ENCODE measurements around the gene HMGCR. TPM values are rescaled to one million over a fixed set of nuclear protein-coding genes. Genes with fewer than 3 reads are reported as not detected.
"Not testable (repeated sequence)": the region's sequence is repeated elsewhere in the genome, so short reads cannot be mapped to it uniquely, and the experiment has no call there.

The HMGCR gene
- total RNA-seq, 1 donor from 2014 or later: 10.2 TPM

GRCh38 chr5:75325242-75325641 lies 11.8 kb upstream of the HMGCR start:
- Histone ChIP-seq H3K36me3 (no peaks in the 10 kb centered on the region), H3K27me3 (ENCODE audit: low read depth) (peaks cover 11% of the 10 kb centered on the region), H3K4me3 (no peak overlapping the region), H3K4me1 (no peaks in the 10 kb centered on the region), H3K9me3 (replicated peaks) (no peaks in the 10 kb centered on the region), H3K27ac (replicated peaks) (no peak overlapping the region)
- intact Hi-C loops (cut with micrococcal nuclease): no loop called here
- no peak for DNase-seq
- TF ChIP-seq CTCF (IDR thresholded peaks at IDR 0.05; ENCODE audit: borderline replicate concordance): no peak

- no peak for DNase-seq
- intact Hi-C loops (cut with micrococcal nuclease): no loop called here
- H3K4me1 ChIP-seq: no peaks in the 10 kb centered on the region
These were observed 6.6 kb upstream of the HMGCR start for GRCh38 chr5:75330404-75330803.

GRCh38 chr5:75331095-75332090 lies 5.6 kb upstream of the HMGCR start:
- no peak for DNase-seq
- H3K4me1 ChIP-seq: peaks cover 5% of the 10 kb centered on the region
- no peaks in the 10 kb centered on the region for H3K36me3 ChIP-seq
- no peaks in the 10 kb centered on the region for H3K9me3 ChIP-seq (replicated peaks)
- no peak for TF ChIP-seq CTCF (IDR thresholded peaks at IDR 0.05; ENCODE audit: borderline replicate concordance)
- H3K27me3 ChIP-seq (ENCODE audit: low read depth): peaks cover 10% of the 10 kb centered on the region
- H3K4me3 ChIP-seq: no peak overlapping the region
- no peak overlapping the region for H3K27ac ChIP-seq (replicated peaks)
- intact Hi-C loops (cut with micrococcal nuclease): no loop called here

More at GRCh38 chr5:75330404-75330803, 6.6 kb upstream of the HMGCR start:
- Histone ChIP-seq H3K4me3 (no peak overlapping the region), H3K36me3 (no peaks in the 10 kb centered on the region), H3K9me3 (replicated peaks) (no peaks in the 10 kb centered on the region), H3K27me3 (ENCODE audit: low read depth) (peaks cover 10% of the 10 kb centered on the region), H3K27ac (replicated peaks) (no peak overlapping the region)
- TF ChIP-seq CTCF (IDR thresholded peaks at IDR 0.05; ENCODE audit: borderline replicate concordance): no peak

- H3K9me3 ChIP-seq (replicated peaks); H3K4me3 ChIP-seq; DNase-seq; H3K27ac ChIP-seq (replicated peaks); intact Hi-C loops (cut with micrococcal nuclease); H3K36me3 ChIP-seq: not testable (repeated sequence)
- H3K27me3 ChIP-seq (ENCODE audit: low read depth): peaks cover 10% of the 10 kb centered on the region
- peaks cover 24% of the 10 kb centered on the region for H3K4me1 ChIP-seq
These were observed 3.3 kb upstream of the HMGCR start for GRCh38 chr5:75333759-75334158.

- H3K9me3 ChIP-seq (replicated peaks); H3K36me3 ChIP-seq; intact Hi-C loops (cut with micrococcal nuclease); DNase-seq; H3K27ac ChIP-seq (replicated peaks); H3K4me3 ChIP-seq: not testable (repeated sequence)
- Histone ChIP-seq H3K4me1 (peaks cover 24% of the 10 kb centered on the region), H3K27me3 (ENCODE audit: low read depth) (peaks cover 10% of the 10 kb centered on the region)
These were observed 2.6 kb upstream of the HMGCR start for GRCh38 chr5:75334413-75334812.

GRCh38 chr5:75335486-75335885 lies 1.5 kb upstream of the HMGCR start:
- Histone ChIP-seq H3K4me3 (no peak overlapping the region), H3K36me3 (no peaks in the 10 kb centered on the region), H3K9me3 (replicated peaks) (no peaks in the 10 kb centered on the region), H3K4me1 (peaks cover 24% of the 10 kb centered on the region), H3K27me3 (ENCODE audit: low read depth) (peaks cover 1% of the 10 kb centered on the region), H3K27ac (replicated peaks) (no peak overlapping the region)
- DNase-seq: no peak
- intact Hi-C loops (cut with micrococcal nuclease): no loop called here
- TF ChIP-seq CTCF (IDR thresholded peaks at IDR 0.05; ENCODE audit: borderline replicate concordance): no peak
